Renal pelvis (tissue), 4 donors: ENCODE measurements around the gene PCDHB7. TPM values are rescaled to one million over a fixed set of nuclear protein-coding genes. Genes with fewer than 3 reads are reported as not detected.
"Not testable (repeated sequence)": the region's sequence is repeated elsewhere in the genome, so short reads cannot be mapped to it uniquely, and the experiment has no call there.

ENCODE experiments used
- DNase-seq: peaks from one replicate; pipeline ENCODE4 v3.0.0-alpha.2; 2013
- polyA plus RNA-seq, 3 donors: library from polyadenylated mRNA; unstranded; fragments of 120-200 nt; gene quantifications; one replicate each; pipeline ENCODE4 v1.2.1, GENCODE V29; 2013; ENCODE audit not compliant: insufficient read length in 3 of 3

The PCDHB7 gene
- polyA plus RNA-seq, 3 donors = 3.5 to 4.4 (median 4.2) TPM

GRCh38 chr5:141175933-141176332 lies 3.5 kb downstream of the PCDHB7 start:
- DNase-seq = no peak

- not testable (repeated sequence) for DNase-seq
Measured at GRCh38 chr5:141177577-141178191, 5.2 kb downstream of the PCDHB7 start, which contains the start of gene PCDHB8. TSS of gene PCDHB8 (plus strand) at chr5:141177790. CDS start at chr5:141178035, 245 bp downstream.

- not testable (repeated sequence) for DNase-seq
Measured at GRCh38 chr5:141179371-141179770, 6.9 kb downstream of the PCDHB7 start.

GRCh38 chr5:141179876-141180275 lies 7.4 kb downstream of the PCDHB7 start:
- not testable (repeated sequence) for DNase-seq

- no peak for DNase-seq
Measured at GRCh38 chr5:141180313-141180712, 7.9 kb downstream of the PCDHB7 start.

GRCh38 chr5:141182248-141182647 lies 9.8 kb downstream of the PCDHB7 start, which contains the start of gene PCDHB16:
TSS of gene PCDHB16 (plus strand) at chr5:141182387. CDS start at chr5:141182560, 173 bp downstream.
- peak; percentile 52 for DNase-seq

- DNase-seq = not testable (repeated sequence)
Measured at GRCh38 chr5:141184117-141184855, 11.8 kb downstream of the PCDHB7 start.

GRCh38 chr5:141186897-141187512 lies 14.6 kb downstream of the PCDHB7 start, which contains the start of gene PCDHB9:
TSS of gene PCDHB9 (plus strand) at chr5:141187161. CDS start at chr5:141187319, 158 bp downstream.
- DNase-seq = no peak

- DNase-seq = not testable (repeated sequence)
Measured at GRCh38 chr5:141188682-141189081, 16.2 kb downstream of the PCDHB7 start.

- not testable (repeated sequence) for DNase-seq
Measured at GRCh38 chr5:141189131-141189530, 16.7 kb downstream of the PCDHB7 start.

- no peak for DNase-seq
Measured at GRCh38 chr5:141192110-141192725, 19.8 kb downstream of the PCDHB7 start, which contains the start of gene PCDHB10. TSS of gene PCDHB10 (plus strand) at chr5:141192353. CDS start at chr5:141192553, 200 bp downstream.

GRCh38 chr5:141194332-141194731 lies 21.9 kb downstream of the PCDHB7 start:
- DNase-seq = not testable (repeated sequence)

GRCh38 chr5:141196363-141196762 lies 23.9 kb downstream of the PCDHB7 start:
- no peak for DNase-seq

- no peak for DNase-seq
Measured at GRCh38 chr5:141199359-141200235, 27.2 kb downstream of the PCDHB7 start, which contains the start of gene PCDHB11. TSS of gene PCDHB11 (plus strand) at chr5:141199627. CDS start at chr5:141199775, 148 bp downstream.

GRCh38 chr5:141201126-141201525 lies 28.7 kb downstream of the PCDHB7 start:
- not testable (repeated sequence) for DNase-seq

GRCh38 chr5:141201646-141202045 lies 29.2 kb downstream of the PCDHB7 start:
- DNase-seq = not testable (repeated sequence)

GRCh38 chr5:141208478-141208877 lies 36.0 kb downstream of the PCDHB7 start, which contains the start of gene PCDHB12:
TSS of gene PCDHB12 (plus strand) at chr5:141208719. CDS start at chr5:141208908, 189 bp downstream.
- peak; percentile 21 for DNase-seq

- DNase-seq = not testable (repeated sequence)
Measured at GRCh38 chr5:141210281-141210680, 37.8 kb downstream of the PCDHB7 start.

- DNase-seq = not testable (repeated sequence)
Measured at GRCh38 chr5:141210849-141211248, 38.4 kb downstream of the PCDHB7 start.

- not testable (repeated sequence) for DNase-seq
Measured at GRCh38 chr5:141213656-141214339, 41.4 kb downstream of the PCDHB7 start, which contains the start of gene PCDHB13. TSS of gene PCDHB13 (plus strand) at chr5:141213919. CDS start at chr5:141214124, 205 bp downstream.
